ENCODE results near the gene CEP128. TPM values are rescaled to one million over a fixed set of nuclear protein-coding genes. Genes with fewer than 3 reads are reported as not detected.

CEP128 gene
- total and polyA plus RNA-seq, 2 experiments from 2014 or later = 7.6 to 17.6 TPM

- TF ChIP-seq ZNF462 (CRISPR knock-in tag; IDR thresholded peaks at IDR 0.05) (no peak), REST (IDR thresholded peaks at IDR 0.05; ENCODE audit: unreplicated experiment) (no peak)
Measured at GRCh38 chr14:80620434-80620833, 321.1 kb downstream of the CEP128 start (continued).

GRCh38 chr14:80618751-80619329 is 322.7 kb downstream of the CEP128 start:
- Mint-ChIP-seq H3K9me3 (no peaks in the 10 kb centered on the region), H3K4me1 (peaks cover 3% of the 10 kb centered on the region; the same call in 1 of the 3 replicates), H3K27me3 (ENCODE audit: insufficient read depth, low read depth, poor library complexity) (no peaks in the 10 kb centered on the region), H3K4me3 (no peak overlapping the region), H3K27ac (no peak overlapping the region), H3K36me3 (ENCODE audit: low read depth) (0 out of 3 replicates have a peak, but pooled peaks cover under 1% of the 10 kb centered on the region)
- no peaks in the 10 kb centered on the region for H3K9me2 ChIP-seq (ENCODE audit: insufficient read depth)
- no peaks in the 10 kb centered on the region for H3K27me3 ChIP-seq (ENCODE audit: insufficient read depth)
- no peaks in the 10 kb centered on the region for H3F3A ChIP-seq (replicated peaks; ENCODE audit: low read depth)
- H3K4me3 ChIP-seq = no peak overlapping the region
- H3K27ac ChIP-seq (ENCODE audit: low read depth) = no peak overlapping the region
- H4K20me1 ChIP-seq (replicated peaks; ENCODE audit: insufficient read depth) = no peaks in the 10 kb centered on the region
- no peak for ATAC-seq
- H3K4me2 ChIP-seq = no peak overlapping the region
- no peaks in the 10 kb centered on the region for H3K36me3 ChIP-seq (ENCODE audit: insufficient read depth)
- H3K4me1 ChIP-seq (ENCODE audit: insufficient read depth) = no peaks in the 10 kb centered on the region
- H2AFZ ChIP-seq = no peak overlapping the region
- H3K79me2 ChIP-seq (replicated peaks; ENCODE audit: insufficient read depth) = no peaks in the 10 kb centered on the region
- DNase-seq (ENCODE audit: low spot score) = no peak
- no peak for TF ChIP-seq ZNF114 (CRISPR knock-in tag; IDR thresholded peaks at IDR 0.05)
- no peak for TF ChIP-seq EZH2phosphoT487 (IDR thresholded peaks at IDR 0.05; ENCODE audit: unreplicated experiment)
- no peak for TF ChIP-seq ZNF462 (CRISPR knock-in tag; IDR thresholded peaks at IDR 0.05)
